Mucosa of descending colon (tissue), 3 donors: ENCODE measurements around the gene MYO5C. TPM values are rescaled to one million over a fixed set of nuclear protein-coding genes. Genes with fewer than 3 reads are reported as not detected.

ENCODE experiments used
- ATAC-seq: fragments of 200-7000 bp; cut with Tn5 transposase; one replicate; pipeline ENCODE4 v1.9.1; 2020; ENCODE audit warnings: mild to moderate bottlenecking, moderate library complexity
- DNase-seq, 3 donors: peaks; one replicate each; pipeline ENCODE4 v3.0.0-alpha.2; 2020
- H3K36me3 ChIP-seq: fragments of 200-600 bp; one replicate; pipeline ENCODE4 v1.8.0; 2021; ENCODE audit warnings: low read depth, mild to moderate bottlenecking
- H3K4me1 ChIP-seq: fragments of 200-600 bp; one replicate; pipeline ENCODE4 v1.8.0; 2021; ENCODE audit warnings: low read depth, mild to moderate bottlenecking
- H3K4me3 ChIP-seq: fragments of 200-600 bp; one replicate; pipeline ENCODE4 v1.8.0; 2021; ENCODE audit warnings: mild to moderate bottlenecking
- H3K9me3 ChIP-seq: fragments of 200-600 bp; one replicate; pipeline ENCODE4 v1.8.0; 2021; ENCODE audit warnings: mild to moderate bottlenecking
- intact Hi-C, 2 donors: fragments of 100-400 bp; cut with DNase I in 1 of 2; cut with micrococcal nuclease in 1 of 2; formaldehyde crosslinking; loops; one replicate each; pipeline versions ENCODE4 v1.11.0 to v1.11.1; 2022; cut with DNase I, micrococcal nuclease
- total RNA-seq, 3 donors: library from RNA; stranded (reverse); fragmentation: NEBNext Ultra II Directional in 2 of 3; extraction: Animal tissue kit (Norgen Biotek cat#: 25700) in 2 of 3; gene quantifications; one replicate each; pipeline versions ENCODE4 v1.2.1 to v1.2.4, GENCODE V29; 2021 to 2023
- TF ChIP-seq, protein P1 (sequence below): fragments of 200-600 bp; IDR thresholded peaks from one replicate; pipeline ENCODE4 v1.8.0; 2022; ENCODE audit warnings: antibody characterized with exemption, mild to moderate bottlenecking
- donor health status: DM: no; HTN: no; CAD: no; lungs with moderate emphysema.
- donor health status: DM: no; HTN: no; CAD: no.
- donor health status: DM: no; HTN: yes; CAD: no.

MYO5C gene
- total RNA-seq, 3 donors from 2014 or later: 46.6 to 90.0 (median 81.6) TPM

DNA sequence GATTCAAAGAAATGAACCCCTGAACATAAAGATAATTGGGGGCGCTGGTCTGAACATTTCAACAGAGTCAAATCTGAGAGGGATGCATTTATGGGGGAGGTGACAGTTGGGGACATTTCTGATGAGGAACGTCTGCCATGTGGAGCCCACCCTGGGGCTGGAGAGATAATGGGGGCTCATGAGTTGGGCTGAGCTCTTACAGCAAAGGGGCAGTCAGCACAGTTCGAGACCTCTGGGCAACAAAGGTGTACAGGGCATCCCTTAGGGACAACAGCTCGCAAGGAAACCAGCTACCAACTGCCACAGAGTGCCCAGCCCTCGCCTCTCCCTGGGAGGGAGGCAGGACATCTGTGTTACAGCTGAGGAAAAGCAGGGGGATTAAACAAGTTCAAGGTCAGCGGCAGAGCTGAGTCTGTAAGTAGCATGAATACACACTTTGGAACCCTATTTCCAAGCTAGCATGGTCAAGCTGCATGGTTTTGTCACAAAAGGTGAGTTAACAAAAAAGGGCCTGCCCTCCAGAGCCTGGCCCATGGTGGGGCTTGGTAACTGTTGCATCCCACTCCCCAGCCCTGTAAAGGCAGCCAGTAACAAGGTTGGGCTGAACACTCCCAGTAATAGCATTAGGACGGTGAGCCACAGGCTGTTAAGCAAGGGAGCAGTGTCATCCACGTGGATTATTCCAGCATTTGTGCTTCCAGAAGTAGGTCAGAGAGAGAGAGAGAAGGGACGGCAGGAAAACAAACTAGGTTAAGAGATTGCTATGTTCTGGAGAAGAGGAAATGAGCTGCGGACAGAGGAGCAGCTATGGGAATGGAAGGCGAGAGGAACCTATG lies 108.7 kb downstream of the MYO5C start:
- intact Hi-C loops: no loop called here
- Histone ChIP-seq H3K9me3 (no peaks in the 10 kb centered on the region), H3K4me1 (no peaks in the 10 kb centered on the region), H3K4me3 (no peak overlapping the region), H3K36me3 (no peaks in the 10 kb centered on the region)
- ATAC-seq (peak; percentile 27), DNase-seq (no peak)
- TF ChIP-seq, protein P1, sequence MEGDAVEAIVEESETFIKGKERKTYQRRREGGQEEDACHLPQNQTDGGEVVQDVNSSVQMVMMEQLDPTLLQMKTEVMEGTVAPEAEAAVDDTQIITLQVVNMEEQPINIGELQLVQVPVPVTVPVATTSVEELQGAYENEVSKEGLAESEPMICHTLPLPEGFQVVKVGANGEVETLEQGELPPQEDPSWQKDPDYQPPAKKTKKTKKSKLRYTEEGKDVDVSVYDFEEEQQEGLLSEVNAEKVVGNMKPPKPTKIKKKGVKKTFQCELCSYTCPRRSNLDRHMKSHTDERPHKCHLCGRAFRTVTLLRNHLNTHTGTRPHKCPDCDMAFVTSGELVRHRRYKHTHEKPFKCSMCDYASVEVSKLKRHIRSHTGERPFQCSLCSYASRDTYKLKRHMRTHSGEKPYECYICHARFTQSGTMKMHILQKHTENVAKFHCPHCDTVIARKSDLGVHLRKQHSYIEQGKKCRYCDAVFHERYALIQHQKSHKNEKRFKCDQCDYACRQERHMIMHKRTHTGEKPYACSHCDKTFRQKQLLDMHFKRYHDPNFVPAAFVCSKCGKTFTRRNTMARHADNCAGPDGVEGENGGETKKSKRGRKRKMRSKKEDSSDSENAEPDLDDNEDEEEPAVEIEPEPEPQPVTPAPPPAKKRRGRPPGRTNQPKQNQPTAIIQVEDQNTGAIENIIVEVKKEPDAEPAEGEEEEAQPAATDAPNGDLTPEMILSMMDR: no peak

GRCh38 chr15:52185151-52185561 lies 110.4 kb downstream of the MYO5C start:
- H3K36me3 ChIP-seq: no peaks in the 10 kb centered on the region
- no peaks in the 10 kb centered on the region for H3K4me1 ChIP-seq
- TF ChIP-seq, protein P1: no peak
- ATAC-seq (no peak), DNase-seq (no peak)
- intact Hi-C loops: no loop called here
- no peak overlapping the region for H3K4me3 ChIP-seq
- no peaks in the 10 kb centered on the region for H3K9me3 ChIP-seq

- DNase-seq (no peak), ATAC-seq (no peak)
- intact Hi-C loops: no loop called here
- TF ChIP-seq, protein P1: no peak
- no peak overlapping the region for H3K4me3 ChIP-seq
- H3K9me3 ChIP-seq: no peaks in the 10 kb centered on the region
- H3K4me1 ChIP-seq: no peaks in the 10 kb centered on the region
- no peaks in the 10 kb centered on the region for H3K36me3 ChIP-seq
Observed at GRCh38 chr15:52184721-52185120, 110.9 kb downstream of the MYO5C start.

- intact Hi-C loops: no loop called here
- DNase-seq: peak in 1 of 3 donors; percentile 47
- no peak for ATAC-seq
- Histone ChIP-seq H3K36me3 (no peaks in the 10 kb centered on the region), H3K4me1 (no peaks in the 10 kb centered on the region), H3K9me3 (no peaks in the 10 kb centered on the region), H3K4me3 (no peak overlapping the region)
- TF ChIP-seq, protein P1: no peak
Observed at GRCh38 chr15:52183562-52184173, 111.9 kb downstream of the MYO5C start.

DNA sequence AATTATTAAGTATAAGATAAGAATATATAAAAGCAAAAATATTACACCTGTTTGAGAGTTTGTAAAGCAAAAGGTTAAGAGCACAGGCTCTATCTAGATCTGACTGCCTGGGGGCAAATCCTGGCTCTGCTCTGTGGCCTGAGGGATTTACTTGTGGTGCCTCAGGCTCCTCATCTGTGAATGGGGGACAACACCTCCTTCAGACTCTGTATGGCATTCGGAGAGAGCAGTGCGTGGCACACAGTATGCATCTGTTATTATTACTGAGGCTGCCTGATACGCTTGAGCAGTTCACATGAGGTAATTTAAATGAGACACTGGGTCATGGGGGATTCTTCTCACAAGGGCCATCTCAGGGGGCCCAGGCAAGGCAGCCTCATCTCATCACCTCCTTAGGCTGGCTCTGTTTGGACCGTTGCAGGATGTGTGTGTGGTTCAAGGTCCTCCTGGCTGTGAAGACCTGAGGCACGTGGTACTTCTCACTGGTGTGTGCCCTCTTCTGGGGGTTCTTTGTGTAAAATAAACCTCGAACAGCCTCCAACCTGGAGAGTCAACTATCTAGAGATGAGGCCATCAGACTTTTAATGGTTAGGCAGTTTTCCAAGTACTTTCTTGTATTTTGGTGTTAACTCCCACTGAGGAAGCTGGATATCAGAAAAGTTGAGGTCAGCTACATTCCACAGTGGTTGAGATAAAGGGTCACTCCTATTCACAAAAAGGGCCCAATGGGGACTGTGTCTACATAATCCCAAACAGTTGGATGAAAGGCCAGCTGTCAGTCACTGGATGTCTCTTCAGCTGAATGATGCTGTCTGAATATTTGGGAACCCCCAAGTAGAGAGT lies 113.4 kb downstream of the MYO5C start:
- H3K4me1 ChIP-seq: no peaks in the 10 kb centered on the region
- no peak for DNase-seq
- H3K9me3 ChIP-seq: no peaks in the 10 kb centered on the region
- intact Hi-C loops: no loop called here
- ATAC-seq: no peak
- H3K36me3 ChIP-seq: no peaks in the 10 kb centered on the region
- TF ChIP-seq, protein P1: no peak
- H3K4me3 ChIP-seq: no peak overlapping the region
